Activated naive CD4-positive, alpha-beta T cell treated with anti-CD3 and anti-CD28 coated beads, Interleukin-2, amount 50 U/mL, for 24 hours (primary cell): ENCODE data around the gene CNTN1.

Experiments used
- H3K27ac Mint-ChIP-seq: one replicate; pipeline ENCODE4 v1.8.0; 2021; ENCODE audit warnings: mild to moderate bottlenecking, mixed read lengths
- H3K27me3 Mint-ChIP-seq: one replicate; pipeline ENCODE4 v1.8.0; 2021; ENCODE audit warnings: mixed read lengths
- H3K36me3 Mint-ChIP-seq: one replicate; pipeline ENCODE4 v1.8.0; 2021; ENCODE audit warnings: mixed read lengths
- H3K4me1 Mint-ChIP-seq: one replicate; pipeline ENCODE4 v1.8.0; 2021; ENCODE audit warnings: mixed read lengths
- H3K4me3 Mint-ChIP-seq: one replicate; pipeline ENCODE4 v1.8.0; 2021; ENCODE audit warnings: mild to moderate bottlenecking, mixed read lengths
- H3K9me3 Mint-ChIP-seq: one replicate; pipeline ENCODE4 v1.8.0; 2021; ENCODE audit warnings: mixed read lengths

CNTN1 gene

DNA sequence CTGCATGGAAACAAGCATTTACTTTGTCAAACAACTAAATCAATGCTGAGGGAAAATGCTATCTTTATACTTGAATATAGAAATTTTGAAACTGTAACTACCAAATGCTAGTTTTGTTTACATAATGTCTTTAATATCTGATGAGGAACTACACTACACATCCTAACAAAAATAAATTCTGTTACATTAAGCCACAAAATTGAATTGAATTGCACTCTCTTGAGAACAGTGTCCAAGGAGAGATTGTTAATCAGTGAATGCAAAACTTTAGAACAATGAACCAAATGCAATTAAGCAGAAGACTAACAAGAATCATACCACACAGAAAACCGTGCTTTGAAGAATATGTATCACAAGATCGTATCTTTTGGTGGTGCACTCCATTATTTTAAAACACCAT is 141.6 kb downstream of the CNTN1 start:
- Mint-ChIP-seq H3K27me3 (no peaks in the 10 kb centered on the region), H3K9me3 (no peaks in the 10 kb centered on the region), H3K4me1 (no peaks in the 10 kb centered on the region), H3K27ac (no peak overlapping the region), H3K36me3 (no peaks in the 10 kb centered on the region), H3K4me3 (no peak overlapping the region)

DNA sequence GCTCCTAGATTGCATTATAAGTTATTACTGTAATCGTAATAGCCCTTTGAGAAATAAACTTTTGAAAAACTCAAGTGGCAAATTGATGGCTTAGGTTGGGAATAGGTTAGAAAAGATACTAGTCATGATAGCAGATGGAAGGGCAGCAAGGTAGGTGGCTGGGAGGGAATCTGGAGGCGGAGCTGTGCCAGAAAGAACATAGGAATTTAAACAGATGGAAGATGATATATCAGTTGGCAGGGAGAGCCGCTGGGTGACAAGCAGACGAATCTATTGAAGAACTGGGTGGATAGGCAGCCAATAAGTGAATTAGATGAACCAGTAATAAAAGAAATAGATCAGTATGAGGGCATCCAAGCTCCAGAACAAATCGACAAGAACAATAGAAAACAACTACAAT is 142.1 kb downstream of the CNTN1 start:
- no peak overlapping the region for H3K27ac Mint-ChIP-seq
- no peaks in the 10 kb centered on the region for H3K27me3 Mint-ChIP-seq
- H3K4me3 Mint-ChIP-seq = no peak overlapping the region

DNA sequence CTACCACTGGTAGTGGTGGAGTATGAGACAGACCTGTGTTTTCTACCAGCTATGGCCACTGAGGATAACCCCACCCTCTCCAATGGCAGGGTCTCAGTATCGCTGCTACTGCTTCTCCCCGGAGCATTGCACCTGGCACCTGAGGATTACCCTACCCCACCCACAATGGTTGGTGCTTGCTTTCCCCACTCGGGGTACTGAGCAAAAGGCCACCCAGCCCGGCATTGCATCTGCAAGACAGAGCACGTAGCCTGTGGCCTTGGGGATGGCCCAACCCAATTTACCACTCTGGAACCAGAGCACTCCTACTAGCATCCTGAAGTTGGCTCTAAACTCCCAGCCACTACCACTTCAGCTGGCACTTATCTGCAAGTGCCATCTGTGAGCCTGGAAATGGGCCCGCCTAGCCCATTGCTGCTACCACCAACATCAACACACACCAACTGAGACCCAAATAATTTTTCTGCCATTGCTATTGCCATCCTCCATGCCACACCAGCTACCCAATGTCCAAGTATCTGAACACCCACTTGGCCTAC is 145.7 kb downstream of the CNTN1 start:
- Mint-ChIP-seq H3K9me3 (no peaks in the 10 kb centered on the region), H3K4me1 (no peaks in the 10 kb centered on the region), H3K36me3 (no peaks in the 10 kb centered on the region), H3K27ac (no peak overlapping the region), H3K4me3 (no peak overlapping the region), H3K27me3 (no peaks in the 10 kb centered on the region)

More for the DNA sequence above, 142.1 kb downstream of the CNTN1 start:
- no peaks in the 10 kb centered on the region for H3K9me3 Mint-ChIP-seq
- H3K4me1 Mint-ChIP-seq = no peaks in the 10 kb centered on the region
- no peaks in the 10 kb centered on the region for H3K36me3 Mint-ChIP-seq

DNA sequence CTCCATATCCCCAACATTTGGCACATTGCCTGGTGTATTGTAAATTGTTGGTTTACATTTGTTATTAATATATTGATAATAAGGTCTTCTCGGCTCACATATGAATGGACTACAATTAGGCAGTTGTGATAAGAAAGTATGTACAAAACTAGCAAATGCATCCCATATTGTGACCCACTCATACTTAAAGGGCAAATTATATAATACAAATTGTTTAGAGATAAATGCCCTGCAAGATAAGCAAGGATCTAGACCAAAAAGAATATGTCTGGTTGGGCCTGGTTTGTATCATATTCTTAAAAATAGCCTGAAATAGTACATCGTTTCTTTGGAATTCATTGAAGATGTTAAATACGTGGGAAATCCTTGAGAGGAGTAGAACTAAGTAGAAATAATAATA is 151.3 kb downstream of the CNTN1 start:
- Mint-ChIP-seq H3K9me3 (no peaks in the 10 kb centered on the region), H3K4me3 (no peak overlapping the region)

DNA sequence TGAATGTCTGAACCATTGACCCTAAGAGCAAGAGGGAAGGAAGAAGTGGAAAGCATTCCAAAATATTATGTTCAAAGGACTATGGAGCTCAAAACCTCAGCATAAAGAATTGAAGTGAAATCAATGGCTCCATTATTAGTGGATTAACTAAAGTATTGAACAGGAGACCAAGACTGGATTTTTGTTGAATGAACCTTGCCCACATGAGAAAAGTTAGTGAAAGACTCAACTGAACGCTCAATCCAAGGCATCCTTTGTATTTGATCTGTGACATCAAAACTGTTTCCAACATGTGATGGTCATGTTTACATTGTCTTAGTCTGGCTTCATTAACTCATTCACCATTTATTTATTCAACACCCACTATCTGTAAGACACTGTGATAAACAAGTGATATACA is 161.0 kb downstream of the CNTN1 start:
- H3K9me3 Mint-ChIP-seq = peaks cover 6% of the 10 kb centered on the region
- no peak overlapping the region for H3K27ac Mint-ChIP-seq
- H3K36me3 Mint-ChIP-seq = no peaks in the 10 kb centered on the region
- H3K4me1 Mint-ChIP-seq = no peaks in the 10 kb centered on the region
- H3K4me3 Mint-ChIP-seq = no peak overlapping the region
- H3K27me3 Mint-ChIP-seq = peaks cover 2% of the 10 kb centered on the region

More for the DNA sequence above, 151.3 kb downstream of the CNTN1 start:
- Mint-ChIP-seq H3K27me3 (no peaks in the 10 kb centered on the region), H3K4me1 (no peaks in the 10 kb centered on the region), H3K36me3 (no peaks in the 10 kb centered on the region), H3K27ac (no peak overlapping the region)

DNA sequence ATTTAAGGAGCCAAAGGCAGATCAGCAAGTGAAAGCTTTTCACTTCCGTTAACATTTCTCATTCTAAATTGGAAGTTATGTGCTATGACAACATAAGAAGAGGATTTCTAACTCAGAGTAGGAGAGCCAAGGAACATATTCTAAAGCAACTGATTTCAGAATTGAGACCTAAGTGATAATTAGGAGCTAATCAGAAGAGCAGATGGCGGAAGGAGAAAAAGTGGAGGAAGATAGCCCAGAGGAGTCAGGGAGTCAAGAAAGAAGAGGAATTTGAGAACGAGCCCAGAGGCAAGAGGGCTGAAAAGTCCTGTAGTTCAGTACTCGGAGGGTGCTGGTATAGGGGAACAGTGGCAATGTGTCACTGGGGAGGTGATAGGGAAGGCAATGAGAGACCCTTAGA is 162.4 kb downstream of the CNTN1 start:
- H3K9me3 Mint-ChIP-seq = peaks cover 6% of the 10 kb centered on the region
- H3K4me3 Mint-ChIP-seq = no peak overlapping the region
- no peak overlapping the region for H3K27ac Mint-ChIP-seq
- peaks cover 2% of the 10 kb centered on the region for H3K27me3 Mint-ChIP-seq
- no peaks in the 10 kb centered on the region for H3K4me1 Mint-ChIP-seq
- H3K36me3 Mint-ChIP-seq = no peaks in the 10 kb centered on the region

DNA sequence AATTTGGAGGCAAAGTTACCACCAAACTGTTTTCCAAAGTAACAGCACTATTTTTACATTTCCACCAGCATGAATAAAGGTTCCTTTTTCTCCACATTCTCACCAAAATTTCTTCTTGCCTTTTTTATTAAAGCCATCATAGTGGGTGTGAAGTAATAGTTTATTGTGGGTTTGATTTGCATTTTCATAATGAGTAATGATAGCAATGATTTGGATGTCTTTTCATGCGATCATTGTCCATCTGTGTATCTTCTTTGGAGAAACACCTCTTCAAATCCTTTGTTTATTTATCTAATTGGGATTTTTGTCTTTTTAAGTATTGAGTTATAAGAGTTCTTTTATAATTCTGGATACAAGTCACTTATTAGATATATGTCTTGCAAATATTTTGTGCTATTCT is 172.7 kb downstream of the CNTN1 start:
- Mint-ChIP-seq H3K27me3 (no peaks in the 10 kb centered on the region), H3K9me3 (peaks cover 4% of the 10 kb centered on the region), H3K4me3 (no peak overlapping the region), H3K27ac (no peak overlapping the region), H3K4me1 (no peaks in the 10 kb centered on the region), H3K36me3 (no peaks in the 10 kb centered on the region)

DNA sequence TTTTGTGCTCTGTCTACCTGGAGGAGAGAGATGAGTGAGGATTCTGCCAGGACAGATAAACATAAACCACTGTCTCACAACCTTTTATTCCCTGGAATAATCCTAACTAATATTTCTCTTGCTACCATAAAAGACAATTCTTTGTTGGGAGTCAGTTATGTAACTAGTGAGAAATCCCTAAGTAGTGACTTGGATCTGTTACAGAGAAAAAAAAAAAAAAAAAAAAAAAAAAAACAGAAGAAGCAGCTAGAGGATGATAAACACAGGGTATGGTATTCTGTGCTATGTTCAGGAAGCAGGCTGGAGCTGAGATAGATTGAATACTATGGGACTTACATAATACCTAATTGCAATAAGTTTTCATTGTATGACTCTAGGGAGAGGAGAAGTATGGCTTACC is 178.7 kb downstream of the CNTN1 start:
- peaks cover 4% of the 10 kb centered on the region for H3K9me3 Mint-ChIP-seq
- no peaks in the 10 kb centered on the region for H3K27me3 Mint-ChIP-seq
- no peaks in the 10 kb centered on the region for H3K36me3 Mint-ChIP-seq
- H3K4me1 Mint-ChIP-seq = no peaks in the 10 kb centered on the region
- no peak overlapping the region for H3K4me3 Mint-ChIP-seq
- no peak overlapping the region for H3K27ac Mint-ChIP-seq

DNA sequence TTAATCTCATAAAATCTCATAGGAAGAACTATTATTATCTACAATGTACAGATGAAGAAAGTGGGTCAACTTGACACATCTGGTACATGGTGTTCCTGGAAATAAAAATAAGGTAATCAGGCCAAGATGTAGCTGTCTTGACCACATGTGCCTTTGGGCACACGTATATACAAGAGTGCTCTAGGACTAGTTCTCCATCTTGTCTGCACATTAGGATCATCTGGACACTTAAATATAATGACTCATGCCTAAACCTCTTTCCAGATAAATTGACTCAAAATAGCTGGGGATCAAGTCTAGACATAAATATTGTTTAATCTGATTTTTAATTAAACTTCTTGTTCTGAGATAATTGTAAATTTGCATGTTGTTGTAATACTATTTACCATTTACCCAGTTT is 182.6 kb downstream of the CNTN1 start:
- Mint-ChIP-seq H3K4me3 (no peak overlapping the region), H3K9me3 (no peaks in the 10 kb centered on the region), H3K36me3 (no peaks in the 10 kb centered on the region), H3K27me3 (no peaks in the 10 kb centered on the region), H3K27ac (no peak overlapping the region), H3K4me1 (no peaks in the 10 kb centered on the region)

DNA sequence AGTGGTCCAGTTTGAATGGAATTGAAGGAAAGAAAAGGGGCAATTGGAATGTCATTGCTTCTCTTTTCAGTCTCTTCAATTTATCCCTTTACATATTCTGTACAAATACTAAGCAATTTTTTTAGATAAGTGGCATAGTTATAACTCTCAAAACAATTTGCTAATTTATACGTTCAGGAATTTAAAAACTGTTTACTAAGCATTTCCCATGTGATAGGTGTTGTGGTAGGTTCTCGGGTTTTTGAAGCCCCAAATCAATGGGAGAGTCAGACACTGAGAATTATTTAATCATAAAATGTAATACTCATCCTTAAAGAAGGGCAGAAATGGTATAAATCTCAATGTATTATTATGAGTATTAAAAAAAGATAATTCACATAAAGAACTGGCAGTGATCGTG is 197.1 kb downstream of the CNTN1 start:
- no peak overlapping the region for H3K4me3 Mint-ChIP-seq
- no peaks in the 10 kb centered on the region for H3K36me3 Mint-ChIP-seq
- no peaks in the 10 kb centered on the region for H3K27me3 Mint-ChIP-seq
- H3K9me3 Mint-ChIP-seq = no peaks in the 10 kb centered on the region
- no peak overlapping the region for H3K27ac Mint-ChIP-seq
- no peaks in the 10 kb centered on the region for H3K4me1 Mint-ChIP-seq

DNA sequence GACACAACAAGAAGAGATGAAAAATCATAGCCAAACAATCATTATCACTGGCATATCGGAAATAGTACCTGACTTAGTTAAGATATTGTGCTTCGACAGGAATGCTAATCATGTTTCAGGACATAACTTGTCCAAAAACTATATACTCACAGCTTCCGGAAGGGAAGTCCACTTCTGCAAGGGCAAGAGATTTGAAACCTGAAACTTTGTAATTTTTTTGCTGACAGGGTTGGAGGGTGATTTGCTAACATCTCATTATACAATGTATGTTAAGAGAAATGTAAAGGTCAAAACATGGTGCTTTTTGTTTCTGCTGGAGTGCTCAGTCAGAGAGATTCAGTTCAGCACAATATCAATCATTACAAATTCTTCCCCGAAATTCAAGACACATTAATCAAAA is 200.3 kb downstream of the CNTN1 start:
- no peaks in the 10 kb centered on the region for H3K9me3 Mint-ChIP-seq
- no peak overlapping the region for H3K27ac Mint-ChIP-seq
- no peaks in the 10 kb centered on the region for H3K4me1 Mint-ChIP-seq
- no peak overlapping the region for H3K4me3 Mint-ChIP-seq
- no peaks in the 10 kb centered on the region for H3K27me3 Mint-ChIP-seq
- no peaks in the 10 kb centered on the region for H3K36me3 Mint-ChIP-seq

DNA sequence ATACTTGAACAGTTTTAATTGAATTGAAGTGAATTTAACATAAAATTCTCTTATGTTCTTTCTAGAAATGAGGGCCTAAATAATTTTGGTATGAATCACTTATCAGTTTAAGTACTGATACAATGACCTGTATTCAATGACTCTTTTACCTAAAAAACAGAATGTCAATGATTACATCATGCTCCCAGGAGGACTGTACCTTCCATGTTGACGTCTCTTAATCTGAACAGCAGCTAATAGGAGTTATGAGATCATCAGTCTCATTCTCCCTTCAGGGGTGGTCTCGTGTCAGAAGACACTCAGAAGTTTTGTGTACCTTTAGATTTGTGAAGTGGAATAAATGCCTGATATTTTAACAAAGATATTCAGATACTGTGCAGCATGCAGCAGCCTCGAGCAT is 206.3 kb downstream of the CNTN1 start:
- no peaks in the 10 kb centered on the region for H3K4me1 Mint-ChIP-seq
- no peaks in the 10 kb centered on the region for H3K27me3 Mint-ChIP-seq
- no peaks in the 10 kb centered on the region for H3K9me3 Mint-ChIP-seq
- no peaks in the 10 kb centered on the region for H3K36me3 Mint-ChIP-seq
- no peak overlapping the region for H3K27ac Mint-ChIP-seq
- no peak overlapping the region for H3K4me3 Mint-ChIP-seq

DNA sequence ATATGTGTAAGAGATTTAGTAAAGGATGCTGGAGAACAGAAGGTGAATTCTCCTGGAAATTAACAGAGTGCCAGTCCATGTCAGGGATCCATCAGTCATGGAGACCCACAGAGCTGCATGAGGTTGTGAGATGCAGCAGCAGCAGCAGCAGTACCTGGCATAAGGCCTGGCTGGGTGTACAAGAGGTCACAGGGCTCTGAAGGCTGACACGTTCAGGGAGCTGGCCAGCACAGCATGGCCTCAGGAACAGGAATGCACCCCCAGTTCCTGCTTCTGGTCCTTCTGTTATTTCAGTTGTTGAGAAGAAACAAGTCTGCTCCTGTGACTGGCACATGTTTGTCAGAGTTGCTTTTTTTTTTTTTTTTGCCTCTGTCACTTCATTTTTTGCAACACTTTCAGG is 210.8 kb downstream of the CNTN1 start:
- Mint-ChIP-seq H3K4me3 (no peak overlapping the region), H3K9me3 (no peaks in the 10 kb centered on the region), H3K36me3 (no peaks in the 10 kb centered on the region), H3K4me1 (no peaks in the 10 kb centered on the region), H3K27me3 (no peaks in the 10 kb centered on the region), H3K27ac (no peak overlapping the region)

DNA sequence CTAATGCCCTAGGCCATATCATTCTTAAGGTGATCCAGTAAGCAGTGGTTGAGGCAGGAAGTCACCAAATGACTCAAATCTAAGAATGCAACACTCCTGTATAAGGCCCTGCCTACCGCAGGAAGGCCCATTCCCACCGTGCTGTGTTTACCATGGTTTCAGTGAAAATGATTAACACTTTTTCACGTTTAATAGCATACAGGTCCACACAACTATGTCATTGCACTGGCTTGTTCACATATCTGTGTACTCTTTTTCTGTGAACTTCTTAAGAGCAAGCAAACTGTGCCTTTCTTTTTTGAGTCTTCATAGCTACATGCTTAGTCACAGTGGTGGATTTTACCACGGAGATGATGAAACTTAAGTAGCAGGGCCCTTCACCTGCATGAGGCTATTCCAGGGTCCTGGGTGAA is 214.9 kb downstream of the CNTN1 start:
- H3K27me3 Mint-ChIP-seq = no peaks in the 10 kb centered on the region
- H3K4me1 Mint-ChIP-seq = no peaks in the 10 kb centered on the region
- no peaks in the 10 kb centered on the region for H3K9me3 Mint-ChIP-seq
- H3K36me3 Mint-ChIP-seq = no peaks in the 10 kb centered on the region
- no peak overlapping the region for H3K27ac Mint-ChIP-seq
- H3K4me3 Mint-ChIP-seq = no peak overlapping the region

DNA sequence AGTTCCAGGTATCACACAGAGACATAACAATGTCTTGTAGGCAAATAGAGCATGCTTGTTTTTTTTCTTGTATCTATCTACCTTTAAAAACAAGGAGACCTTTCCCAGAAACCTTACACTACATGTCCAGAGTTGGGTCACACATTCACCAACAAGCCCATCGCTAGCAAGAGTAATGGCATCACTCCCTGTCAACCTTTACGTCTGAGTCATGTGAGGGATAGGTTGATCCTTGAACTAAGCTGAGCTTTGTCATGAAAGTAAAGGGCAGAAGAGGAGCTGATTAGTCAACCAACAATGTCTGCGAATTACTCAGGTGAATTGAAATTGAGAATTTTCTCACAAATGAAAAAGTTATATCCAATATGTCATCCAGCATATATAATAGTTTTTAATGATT is 219.4 kb downstream of the CNTN1 start:
- Mint-ChIP-seq H3K36me3 (no peaks in the 10 kb centered on the region), H3K9me3 (no peaks in the 10 kb centered on the region), H3K4me1 (no peaks in the 10 kb centered on the region), H3K4me3 (no peak overlapping the region), H3K27me3 (no peaks in the 10 kb centered on the region), H3K27ac (no peak overlapping the region)

DNA sequence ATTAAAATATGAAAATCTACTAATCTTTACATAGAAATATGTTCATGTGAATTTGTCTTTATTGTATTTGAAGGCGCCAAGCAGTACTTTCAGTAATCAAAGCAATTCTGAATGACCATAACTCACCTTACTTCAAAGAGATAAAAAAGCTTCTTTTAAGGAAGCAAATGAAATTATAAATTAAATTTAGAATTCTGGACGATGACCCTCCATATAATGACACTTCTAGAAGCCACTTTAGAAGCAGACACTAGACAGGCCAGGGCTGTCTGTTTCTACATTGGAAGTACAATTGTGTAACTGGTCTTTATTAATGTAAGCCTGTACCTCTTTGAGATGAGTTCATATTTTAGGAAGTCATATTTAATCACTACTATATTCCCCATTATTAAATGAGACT is 222.9 kb downstream of the CNTN1 start:
- no peaks in the 10 kb centered on the region for H3K36me3 Mint-ChIP-seq
- H3K27me3 Mint-ChIP-seq = no peaks in the 10 kb centered on the region
- H3K4me1 Mint-ChIP-seq = no peaks in the 10 kb centered on the region
- no peak overlapping the region for H3K27ac Mint-ChIP-seq
- H3K9me3 Mint-ChIP-seq = no peaks in the 10 kb centered on the region
- H3K4me3 Mint-ChIP-seq = no peak overlapping the region

DNA sequence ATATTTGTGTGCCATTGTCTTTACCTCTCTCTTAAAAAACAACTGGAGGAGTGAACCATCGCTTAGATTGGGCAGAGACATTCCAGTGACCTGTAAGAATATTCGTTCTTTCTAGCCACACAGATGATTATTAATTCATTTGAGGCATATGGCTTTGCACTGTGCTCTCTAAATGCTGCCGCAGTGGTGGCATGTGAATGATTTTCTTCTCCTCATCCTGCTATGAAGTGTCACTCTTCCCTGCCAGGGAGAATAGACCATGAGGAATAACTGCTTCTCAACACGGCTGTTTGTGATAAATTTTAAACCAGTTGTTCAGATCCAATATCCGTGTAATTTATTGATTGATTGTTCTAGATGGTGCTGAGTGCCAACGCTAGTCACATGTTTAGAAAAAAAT is 225.3 kb downstream of the CNTN1 start:
- Mint-ChIP-seq H3K9me3 (no peaks in the 10 kb centered on the region), H3K36me3 (no peaks in the 10 kb centered on the region), H3K4me3 (no peak overlapping the region), H3K27ac (no peak overlapping the region), H3K4me1 (no peaks in the 10 kb centered on the region), H3K27me3 (no peaks in the 10 kb centered on the region)
